Retina (tissue), 1 donor: ENCODE data around the gene RBM20.
"Not testable (repeated sequence)": the region's sequence is repeated elsewhere in the genome, so short reads cannot be mapped to it uniquely, and the experiment has no call there.

Source experiments
- DNase-seq: peaks from one replicate; pipeline ENCODE4 v3.0.0-alpha.2; 2016

The RBM20 gene

DNA sequence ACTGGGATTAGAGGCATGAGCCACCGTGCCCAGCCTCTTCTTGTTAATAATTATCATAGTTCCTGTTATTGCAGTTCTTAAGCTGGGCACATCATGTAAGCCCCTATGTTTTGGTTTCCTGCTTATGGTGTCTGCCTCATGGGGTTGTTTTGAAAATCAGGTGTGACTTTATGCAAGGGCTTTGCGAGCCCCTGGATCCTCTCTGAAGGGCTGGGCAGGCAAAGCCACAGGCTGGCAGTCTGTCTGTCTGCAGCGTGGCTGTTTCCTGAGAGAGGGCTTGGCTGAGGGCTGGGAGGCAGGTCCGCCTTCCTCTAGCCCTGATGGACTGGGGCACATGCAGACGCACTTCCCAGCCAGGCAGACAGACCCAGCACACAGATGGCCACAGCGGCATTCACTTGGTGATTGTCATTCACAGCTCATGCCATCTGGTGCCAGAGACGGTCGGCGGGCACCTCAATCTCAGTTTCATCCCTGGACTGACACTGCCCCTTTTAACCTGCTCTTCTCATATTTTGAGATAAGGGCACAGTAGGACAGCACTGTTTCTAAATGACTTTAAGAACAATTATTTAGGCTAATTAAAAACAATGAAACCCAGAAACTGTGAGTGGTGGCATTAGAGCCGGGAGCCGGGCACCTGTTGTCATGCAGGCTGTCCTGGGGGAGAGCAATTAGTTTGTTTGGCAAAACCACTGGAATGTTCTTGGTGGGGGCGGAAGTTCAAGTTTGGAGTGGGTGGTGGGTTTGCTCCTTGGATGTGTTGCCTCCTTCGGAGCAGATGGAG lies 35.5 kb downstream of the RBM20 start:
- peak; percentile 23 for DNase-seq

DNA sequence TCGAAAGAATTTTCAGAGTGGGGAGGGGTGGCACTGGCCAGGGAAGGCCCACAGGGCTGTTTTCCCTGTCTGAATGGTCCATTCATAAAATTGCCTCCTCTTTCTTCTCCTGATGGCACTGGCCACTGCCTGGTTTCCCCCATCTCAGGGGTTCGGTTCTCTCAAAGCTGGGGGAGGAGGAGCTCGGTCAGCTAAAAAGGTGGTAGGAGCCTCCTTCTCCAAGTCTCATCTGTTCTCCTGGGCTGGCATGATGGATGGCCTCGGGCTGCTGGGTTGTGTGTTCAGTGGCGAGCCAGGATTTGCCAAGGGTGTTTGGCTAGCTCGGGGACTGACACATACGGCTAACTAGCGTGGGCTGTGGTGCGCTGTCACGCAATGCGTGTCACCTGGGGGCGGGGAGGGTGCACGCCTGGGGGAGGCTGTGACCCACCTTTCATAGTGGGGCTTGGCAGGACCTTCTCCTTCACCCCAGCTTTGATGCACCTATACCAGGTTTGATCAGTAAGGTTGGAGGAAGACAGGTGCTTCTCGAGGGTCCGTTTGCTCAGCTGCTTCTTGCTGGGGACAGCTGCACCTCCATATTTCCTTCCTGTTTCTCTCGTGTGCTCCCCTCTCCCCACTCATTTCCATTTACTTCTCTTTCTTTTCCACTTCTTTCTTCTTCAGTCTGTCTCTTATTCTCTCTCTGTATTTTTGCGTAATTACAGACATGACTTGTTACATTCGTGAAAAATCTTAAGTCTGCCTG lies 36.3 kb downstream of the RBM20 start:
- DNase-seq = no peak

- DNase-seq = peak; percentile 60
Observed at GRCh38 chr10:110681023-110681681, 37.0 kb downstream of the RBM20 start.

GRCh38 chr10:110682348-110682747 lies 38.2 kb downstream of the RBM20 start:
- no peak for DNase-seq

DNA sequence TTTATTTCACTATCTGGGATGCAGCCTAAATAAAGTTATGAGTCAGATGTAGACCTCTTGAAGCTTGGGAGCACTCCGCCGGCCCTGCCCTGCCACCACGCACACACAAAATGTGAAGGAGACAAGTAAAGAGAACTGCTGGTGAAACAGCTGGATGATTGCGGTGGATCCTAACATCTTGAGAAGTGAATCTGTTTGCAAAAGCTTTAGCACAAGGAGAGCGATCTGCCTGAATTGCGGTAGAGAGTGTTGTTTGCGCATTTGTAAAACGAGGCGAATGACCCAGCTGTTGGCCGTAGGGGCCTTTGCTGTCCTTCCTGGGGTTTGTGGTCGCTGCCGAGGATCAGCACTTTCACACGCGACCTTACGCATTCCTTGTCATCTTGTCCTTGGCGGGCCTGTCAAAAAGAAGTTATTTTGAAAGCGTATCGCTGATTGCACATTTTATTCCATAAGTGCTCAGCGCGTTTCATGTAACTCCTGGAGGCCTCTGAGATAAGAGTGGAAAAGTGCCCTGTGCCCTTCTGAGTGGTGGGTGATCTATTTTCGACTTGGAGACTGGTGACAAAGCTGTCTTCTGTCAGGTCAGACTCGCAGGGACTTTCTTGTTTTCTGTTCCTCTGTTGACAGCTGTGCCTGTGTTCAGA lies 40.8 kb downstream of the RBM20 start:
- no peak for DNase-seq

DNA sequence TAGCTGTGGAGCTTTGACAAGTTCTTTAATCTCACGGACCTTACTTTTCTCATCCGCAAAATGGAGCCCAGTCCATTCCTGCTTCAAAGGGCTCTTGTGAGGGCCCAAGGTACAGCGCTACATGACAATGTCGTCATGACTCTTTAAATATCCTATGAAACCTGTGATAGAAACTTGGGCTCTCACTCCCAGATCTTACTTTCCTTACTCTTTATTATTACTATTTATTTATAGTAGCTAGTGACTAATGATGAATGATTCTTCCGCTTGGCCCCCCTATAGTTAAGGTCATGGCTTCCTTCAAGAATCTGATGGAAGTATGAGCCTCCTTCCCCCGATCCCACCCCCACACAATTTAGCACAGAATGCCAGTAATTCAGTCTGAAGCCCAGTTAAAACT lies 41.9 kb downstream of the RBM20 start:
- no peak for DNase-seq

DNA sequence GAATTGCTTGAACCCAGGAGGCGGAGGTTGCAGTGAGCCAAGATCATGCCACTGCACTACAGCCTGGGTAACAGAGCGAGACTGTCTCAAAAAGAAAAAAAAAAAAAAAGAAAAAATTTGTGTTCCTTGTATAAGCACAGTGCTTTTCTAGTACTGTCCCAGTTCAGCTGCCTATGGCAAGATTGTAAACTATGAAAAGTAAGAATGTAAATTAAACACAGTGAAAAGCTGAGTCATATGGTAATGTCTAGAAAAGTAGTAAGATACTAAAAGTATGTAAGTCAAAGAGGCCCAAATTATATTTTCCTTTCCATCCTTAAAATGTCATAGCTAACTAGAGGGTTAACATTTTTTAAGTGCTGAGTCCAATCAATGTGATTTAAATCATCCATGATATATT lies 42.8 kb downstream of the RBM20 start:
- DNase-seq = no peak

DNA sequence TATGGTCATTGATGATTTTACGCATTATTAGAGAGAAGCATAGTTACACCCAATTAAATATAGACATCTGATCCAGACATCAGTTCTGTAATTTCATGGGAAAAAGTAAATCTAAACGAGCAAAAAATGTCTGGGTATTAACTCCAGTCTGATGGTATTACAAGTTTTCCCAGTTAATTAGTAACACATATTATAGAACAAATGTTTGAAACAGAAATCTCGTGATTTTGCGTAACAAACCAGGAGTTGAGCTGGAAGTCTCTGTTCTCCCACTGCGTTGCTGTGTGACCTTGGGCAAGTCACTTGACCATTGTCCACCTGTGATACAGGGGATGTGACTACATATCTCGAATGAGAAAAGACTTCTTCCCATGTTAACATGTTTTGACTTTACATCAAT lies 43.3 kb downstream of the RBM20 start:
- DNase-seq = no peak

- no peak for DNase-seq
Observed at GRCh38 chr10:110691139-110691538, 47.0 kb downstream of the RBM20 start.

GRCh38 chr10:110694263-110694662 lies 50.1 kb downstream of the RBM20 start:
- no peak for DNase-seq

DNA sequence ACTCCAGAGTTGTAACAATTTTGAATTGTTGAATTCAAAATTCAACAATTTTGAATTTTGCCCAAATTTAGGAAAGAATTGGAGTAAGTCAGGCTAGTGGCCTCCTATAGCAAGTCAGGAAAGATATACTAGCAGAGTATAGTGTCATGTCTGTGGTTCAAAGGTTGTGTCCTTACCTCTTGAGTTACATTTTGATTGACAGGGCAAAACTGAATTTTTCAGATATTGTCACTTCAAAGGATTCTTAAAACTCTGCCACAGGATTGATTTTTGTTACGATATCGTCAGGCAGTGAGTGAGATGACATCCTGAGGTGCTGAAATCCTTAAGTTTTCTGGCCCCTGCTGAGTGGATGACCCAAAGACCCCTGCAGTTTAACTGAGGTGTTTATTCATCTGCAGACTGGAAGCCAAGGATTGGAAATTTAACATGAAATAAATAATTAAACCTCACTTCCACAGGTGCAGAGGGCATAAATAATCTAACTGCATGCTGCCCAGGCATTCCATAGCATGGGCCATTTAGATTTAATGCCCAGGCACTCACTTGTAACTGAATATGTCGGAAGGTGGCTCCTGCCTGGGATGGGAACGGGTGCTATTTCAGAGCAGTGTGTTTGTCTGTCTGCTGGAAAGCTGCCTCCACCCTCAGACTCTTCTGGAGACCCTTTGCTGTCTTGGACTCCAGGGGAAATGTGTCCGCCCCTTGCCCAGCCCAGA lies 50.8 kb downstream of the RBM20 start:
- DNase-seq = no peak

- DNase-seq = no peak
Observed at GRCh38 chr10:110695539-110695886, 51.4 kb downstream of the RBM20 start.

GRCh38 chr10:110696436-110696835 lies 52.3 kb downstream of the RBM20 start:
- no peak for DNase-seq

GRCh38 chr10:110698340-110698739 lies 54.2 kb downstream of the RBM20 start:
- no peak for DNase-seq

GRCh38 chr10:110698782-110699201 lies 54.7 kb downstream of the RBM20 start:
- no peak for DNase-seq

DNA sequence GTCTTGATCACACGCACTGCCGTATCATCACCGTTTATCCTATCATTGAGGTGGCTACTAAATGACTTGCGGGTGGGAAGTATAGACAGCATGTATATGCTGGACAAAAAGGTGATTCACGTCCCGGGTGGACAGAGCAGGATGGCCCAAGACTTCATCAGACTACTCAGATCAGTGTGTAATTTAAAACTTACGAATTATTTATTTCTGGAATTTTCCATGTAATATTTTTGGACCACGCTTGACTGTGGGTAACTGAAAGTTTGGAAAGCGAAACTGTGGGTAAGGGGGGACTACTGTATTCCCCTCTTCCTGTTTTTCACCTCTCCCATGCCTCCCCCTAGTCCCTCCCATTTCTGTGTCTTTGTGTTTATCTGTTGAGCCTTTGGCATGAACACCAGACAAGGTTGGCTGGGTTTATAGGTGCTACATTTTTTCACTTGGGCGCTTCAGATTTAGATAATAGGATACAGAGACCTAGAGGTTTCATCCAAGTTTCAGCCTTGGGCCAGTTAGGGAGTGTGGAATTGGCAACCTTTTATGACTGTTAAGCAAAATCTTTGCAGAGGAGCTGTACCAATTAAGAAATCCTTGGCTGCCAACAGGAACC lies 55.8 kb downstream of the RBM20 start:
- DNase-seq = no peak

GRCh38 chr10:110700947-110701616 lies 56.9 kb downstream of the RBM20 start:
- DNase-seq = no peak

DNA sequence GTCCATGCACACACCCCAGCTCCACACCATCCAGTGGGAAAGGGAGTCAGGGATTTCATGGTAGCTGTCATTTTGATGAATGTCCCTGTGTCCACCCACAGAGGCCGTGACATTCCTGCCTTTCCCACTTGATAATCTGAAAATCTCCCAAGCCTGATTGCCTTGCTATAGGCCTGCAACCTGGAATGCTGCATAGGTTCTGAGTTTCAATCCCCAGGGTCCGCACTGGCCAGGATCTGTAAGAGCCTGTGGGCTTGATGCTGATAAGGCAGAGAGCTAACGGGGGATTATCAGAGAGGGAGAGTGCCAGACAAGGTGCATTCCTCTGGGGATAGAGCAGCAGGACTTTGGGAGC lies 57.5 kb downstream of the RBM20 start:
- DNase-seq = no peak

GRCh38 chr10:110704070-110704469 lies 59.9 kb downstream of the RBM20 start:
- DNase-seq = no peak

DNA sequence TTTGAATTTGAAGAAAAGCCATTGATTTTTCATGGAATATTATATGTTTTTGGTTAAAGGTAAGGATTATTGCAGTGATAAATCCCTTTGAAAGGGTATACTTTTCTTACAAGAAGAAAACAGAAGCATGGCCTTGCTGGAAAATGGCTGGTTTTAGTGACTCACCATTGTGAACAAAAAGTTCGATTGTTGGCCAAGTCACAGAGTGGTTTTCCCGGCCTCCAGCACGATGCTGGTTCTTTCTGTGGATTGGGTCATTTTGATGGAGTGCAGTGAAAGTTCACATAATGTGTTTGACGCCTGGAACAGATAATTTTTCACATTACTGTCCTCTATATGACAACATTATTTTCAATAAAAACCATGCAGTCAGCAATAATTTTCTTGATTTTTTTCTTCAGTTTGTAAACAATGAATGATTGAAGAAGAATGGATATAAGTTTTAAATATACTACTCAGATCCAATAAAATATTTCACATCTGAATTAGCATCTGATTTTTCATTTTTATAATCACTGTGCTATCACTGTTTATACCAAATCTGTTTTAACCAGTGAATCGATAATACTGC lies 60.9 kb downstream of the RBM20 start:
- no peak for DNase-seq

DNA sequence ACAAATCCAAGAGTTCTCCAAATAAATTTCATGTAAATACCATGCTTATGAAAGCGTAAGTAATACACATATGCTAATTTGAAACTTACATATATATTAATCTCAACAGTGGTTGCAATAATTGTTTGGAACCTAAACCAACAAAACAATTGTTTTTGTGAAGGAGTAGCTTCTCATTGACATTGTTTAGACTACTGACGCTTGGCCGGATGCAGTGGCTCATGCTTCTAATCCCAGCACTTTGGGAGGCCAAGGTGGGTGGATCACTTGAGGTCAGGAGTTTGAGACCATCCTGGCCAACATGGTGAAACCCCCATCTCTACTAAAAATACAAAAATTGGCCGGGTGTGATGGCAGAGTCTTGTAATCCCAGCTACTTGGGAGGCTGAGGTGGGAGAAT lies 61.5 kb downstream of the RBM20 start:
- DNase-seq = not testable (repeated sequence)
